C4-2B (cell line): ENCODE measurements around the gene GDPD3.

Source experiments
- ZFX ChIP-seq: fragments of 450-650 bp; IDR thresholded peaks from 2 replicates; pipeline ENCODE4 v1.6.1; 2017
- TF ChIP-seq, protein P1 (sequence below): fragments of 450-650 bp; conservative IDR thresholded peaks from 2 replicates; pipeline ENCODE4 v1.5.1; 2017; ENCODE audit warnings: mild to moderate bottlenecking

DNA sequence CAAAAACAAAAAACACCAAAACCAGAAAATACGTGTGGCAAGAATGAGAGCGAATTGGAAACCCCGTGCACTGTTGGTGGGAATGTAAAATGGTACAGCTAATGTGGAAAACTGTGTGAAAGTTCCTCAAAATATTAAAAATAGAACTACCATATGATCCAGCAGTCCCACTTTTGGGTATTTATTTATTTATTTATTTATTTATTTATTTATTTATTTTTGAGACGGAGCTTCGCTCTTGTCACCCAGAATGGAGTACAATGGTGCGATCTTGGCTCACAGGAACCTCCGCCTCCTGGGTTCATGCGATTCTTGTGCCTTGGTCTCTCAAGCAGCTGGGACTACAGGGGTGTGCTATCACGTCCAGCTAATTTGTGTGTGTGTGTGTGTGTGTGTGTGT is 39.2 kb upstream of the GDPD3 start:
- TF ChIP-seq, protein P1, sequence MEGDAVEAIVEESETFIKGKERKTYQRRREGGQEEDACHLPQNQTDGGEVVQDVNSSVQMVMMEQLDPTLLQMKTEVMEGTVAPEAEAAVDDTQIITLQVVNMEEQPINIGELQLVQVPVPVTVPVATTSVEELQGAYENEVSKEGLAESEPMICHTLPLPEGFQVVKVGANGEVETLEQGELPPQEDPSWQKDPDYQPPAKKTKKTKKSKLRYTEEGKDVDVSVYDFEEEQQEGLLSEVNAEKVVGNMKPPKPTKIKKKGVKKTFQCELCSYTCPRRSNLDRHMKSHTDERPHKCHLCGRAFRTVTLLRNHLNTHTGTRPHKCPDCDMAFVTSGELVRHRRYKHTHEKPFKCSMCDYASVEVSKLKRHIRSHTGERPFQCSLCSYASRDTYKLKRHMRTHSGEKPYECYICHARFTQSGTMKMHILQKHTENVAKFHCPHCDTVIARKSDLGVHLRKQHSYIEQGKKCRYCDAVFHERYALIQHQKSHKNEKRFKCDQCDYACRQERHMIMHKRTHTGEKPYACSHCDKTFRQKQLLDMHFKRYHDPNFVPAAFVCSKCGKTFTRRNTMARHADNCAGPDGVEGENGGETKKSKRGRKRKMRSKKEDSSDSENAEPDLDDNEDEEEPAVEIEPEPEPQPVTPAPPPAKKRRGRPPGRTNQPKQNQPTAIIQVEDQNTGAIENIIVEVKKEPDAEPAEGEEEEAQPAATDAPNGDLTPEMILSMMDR, result no peak
- no peak for TF ChIP-seq ZFX
